ENCODE measurements around the gene MAD2L1BP.
A peak's percentile ranks its signal among the peaks of the same experiment; 100 is the strongest.

The MAD2L1BP gene

DNA sequence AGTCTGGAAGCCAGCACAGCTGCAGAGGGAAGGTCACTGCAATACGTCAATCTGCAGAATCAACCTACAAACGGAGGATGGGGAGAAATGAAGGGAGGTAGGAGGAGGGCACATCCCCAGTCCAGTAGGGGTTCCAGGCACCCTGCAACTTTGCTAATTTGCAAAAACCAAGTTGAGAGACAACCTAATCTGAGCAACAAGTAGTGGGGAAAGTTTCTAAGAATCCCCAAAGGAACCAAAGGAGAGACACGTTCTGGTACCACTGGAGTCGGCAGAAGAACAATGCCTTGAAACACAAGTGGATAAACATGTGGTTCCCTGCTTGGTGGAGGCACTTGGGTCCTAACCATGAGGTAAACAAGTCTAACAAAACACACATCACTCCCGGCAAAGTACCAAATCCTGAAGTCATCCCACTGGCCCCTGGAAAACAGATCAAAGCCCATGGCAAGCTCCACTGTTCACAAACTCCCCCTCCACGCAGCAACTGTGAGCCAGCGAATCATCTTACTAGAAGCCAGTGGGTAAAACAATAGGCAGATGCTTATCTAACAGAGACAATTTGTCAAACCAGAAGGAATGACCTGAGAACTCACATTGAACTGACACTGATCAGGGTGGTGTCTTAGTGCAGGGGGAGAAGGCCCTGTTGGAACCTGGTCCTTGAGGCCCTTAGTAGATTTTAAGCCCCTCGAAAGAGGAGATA lies 47.2 kb downstream of the MAD2L1BP start:
- Histone ChIP-seq H3K27ac (ENCODE audit: insufficient read depth, low read depth, low read length, poor library complexity, severe bottlenecking) (no peak overlapping the region), H3K4me1 (ENCODE audit: control insufficient read depth, insufficient read depth, low read length) (peaks cover 5% of the 10 kb centered on the region), H3K4me3 (ENCODE audit: insufficient read depth, low read depth, low read length) (no peak overlapping the region), H3K9me3 (ENCODE audit: control insufficient read depth, low read length) (no peaks in the 10 kb centered on the region), H3K36me3 (ENCODE audit: control insufficient read depth, insufficient read depth, low read length) (peaks cover 2% of the 10 kb centered on the region), H3K27me3 (ENCODE audit: control insufficient read depth, insufficient read depth, low read length, poor library complexity, severe bottlenecking) (no peaks in the 10 kb centered on the region)
- WGBS, 2 experiments = 84 to 88% methylated on average over 8 of the region's 8 CpGs

DNA sequence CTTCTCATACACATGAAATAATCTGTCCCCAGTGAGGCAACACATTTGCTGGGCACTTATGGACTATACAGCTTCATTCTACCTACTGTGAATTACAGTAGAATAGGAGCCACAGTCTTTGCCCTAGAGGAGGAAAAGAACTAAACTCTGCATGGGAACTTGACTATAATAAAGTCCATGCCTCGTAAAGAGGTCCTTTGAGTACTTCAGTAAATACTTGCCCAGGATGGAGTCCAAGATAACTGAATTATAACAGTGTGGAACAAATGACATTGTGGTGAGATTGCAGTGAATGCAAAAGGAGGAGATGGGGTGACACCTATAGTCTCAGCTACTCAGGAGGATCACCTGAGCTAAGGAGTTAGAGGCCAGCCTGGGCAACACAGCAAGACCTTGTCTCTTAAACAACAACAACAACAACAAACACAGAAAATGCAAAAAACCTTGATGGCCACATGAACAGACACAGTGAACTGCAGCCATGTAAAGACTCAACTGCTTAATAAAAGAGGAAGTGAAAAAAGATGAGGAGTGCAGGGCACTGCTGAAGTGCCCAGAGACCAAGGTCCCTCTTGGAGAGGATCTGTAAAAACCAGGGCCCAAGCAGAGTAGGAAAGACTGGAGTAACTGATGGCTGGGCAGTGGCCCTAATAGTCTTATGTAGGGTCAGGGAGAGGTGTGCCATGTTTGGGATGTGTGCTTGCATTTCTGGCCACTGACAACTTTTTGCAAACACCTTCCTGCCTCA lies 48.2 kb downstream of the MAD2L1BP start:
- Histone ChIP-seq H3K27ac (ENCODE audit: insufficient read depth, low read depth, low read length, poor library complexity, severe bottlenecking) (no peak overlapping the region), H3K9me3 (ENCODE audit: control insufficient read depth, low read length) (no peaks in the 10 kb centered on the region), H3K4me3 (ENCODE audit: insufficient read depth, low read depth, low read length) (no peak overlapping the region), H3K27me3 (ENCODE audit: control insufficient read depth, insufficient read depth, low read length, poor library complexity, severe bottlenecking) (peaks cover 2% of the 10 kb centered on the region), H3K36me3 (ENCODE audit: control insufficient read depth, insufficient read depth, low read length) (no peaks in the 10 kb centered on the region), H3K4me1 (ENCODE audit: control insufficient read depth, insufficient read depth, low read length) (peaks cover 9% of the 10 kb centered on the region)
- WGBS, 2 experiments = 94 to 97% methylated on average over 1 of the region's 1 CpG

DNA sequence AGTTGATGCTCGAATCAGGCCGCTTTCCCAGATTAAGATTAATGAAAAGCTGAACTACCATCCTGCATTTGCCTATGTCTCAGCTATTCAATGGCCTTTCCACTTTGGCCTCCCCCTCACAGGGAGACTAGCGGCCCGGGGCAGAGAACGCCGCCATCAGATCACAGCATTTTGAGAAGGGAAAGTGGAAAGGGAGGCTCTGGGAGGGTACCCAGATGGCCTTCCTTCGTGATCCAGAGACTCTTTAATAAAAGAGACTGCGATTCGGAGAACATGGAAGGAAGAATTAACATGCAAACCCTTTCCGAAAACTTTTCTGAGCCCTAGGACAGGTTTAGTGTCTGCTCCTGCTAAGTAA lies 51.4 kb downstream of the MAD2L1BP start:
- 8 to 9% methylated on average over 10 of the region's 10 CpGs for WGBS, 2 experiments

GRCh38 chr6:43687437-43688347 lies 52.1 kb downstream of the MAD2L1BP start, which contains the start of gene MRPS18A:
MRPS18A (minus strand) TSS chr6:43687791; CDS start chr6:43687779, 12 bp downstream.
- peak within 1 kb of the TSS; percentile 94 for H3K4me3 ChIP-seq (ENCODE audit: insufficient read depth, low read depth, low read length)
- H3K27me3 ChIP-seq (ENCODE audit: control insufficient read depth, insufficient read depth, low read length, poor library complexity, severe bottlenecking) = peaks cover 6% of the 10 kb centered on the region
- H3K9me3 ChIP-seq (ENCODE audit: control insufficient read depth, low read length) = no peaks in the 10 kb centered on the region
- peaks cover 9% of the 10 kb centered on the region for H3K4me1 ChIP-seq (ENCODE audit: control insufficient read depth, insufficient read depth, low read length)
- WGBS, 2 experiments = 4% methylated on average over 43 of the region's 43 CpGs
- no peaks in the 10 kb centered on the region for H3K36me3 ChIP-seq (ENCODE audit: control insufficient read depth, insufficient read depth, low read length)
- H3K27ac ChIP-seq (ENCODE audit: insufficient read depth, low read depth, low read length, poor library complexity, severe bottlenecking) = no peak within 1 kb of the TSS

More for the DNA sequence above, 51.4 kb downstream of the MAD2L1BP start:
- H3K27ac ChIP-seq (ENCODE audit: insufficient read depth, low read depth, low read length, poor library complexity, severe bottlenecking) = no peak overlapping the region
- H3K4me1 ChIP-seq (ENCODE audit: control insufficient read depth, insufficient read depth, low read length) = peaks cover 9% of the 10 kb centered on the region
- H3K27me3 ChIP-seq (ENCODE audit: control insufficient read depth, insufficient read depth, low read length, poor library complexity, severe bottlenecking) = peaks cover 6% of the 10 kb centered on the region
- no peaks in the 10 kb centered on the region for H3K36me3 ChIP-seq (ENCODE audit: control insufficient read depth, insufficient read depth, low read length)
- H3K4me3 ChIP-seq (ENCODE audit: insufficient read depth, low read depth, low read length) = peak overlapping the region; percentile 94
- no peaks in the 10 kb centered on the region for H3K9me3 ChIP-seq (ENCODE audit: control insufficient read depth, low read length)

DNA sequence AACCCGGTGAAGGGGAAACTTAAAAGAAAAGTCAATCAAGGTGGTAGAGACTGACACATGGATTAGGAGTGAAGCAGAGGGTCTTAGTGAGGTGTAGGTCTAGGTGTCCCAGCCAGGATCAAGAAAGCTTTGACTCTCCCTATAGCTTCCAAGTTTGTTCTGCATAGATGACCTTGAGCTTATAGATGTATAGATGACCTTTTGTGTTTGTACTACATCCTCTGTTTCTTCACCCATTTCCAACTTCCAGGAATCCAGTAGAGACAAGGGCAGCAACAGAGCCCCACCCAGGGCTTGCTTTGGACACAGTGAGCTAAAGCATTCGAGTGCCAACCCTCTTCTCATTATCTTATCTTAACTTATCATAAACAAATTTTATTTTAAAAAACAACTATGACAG lies 53.8 kb downstream of the MAD2L1BP start:
- peaks cover 9% of the 10 kb centered on the region for H3K4me1 ChIP-seq (ENCODE audit: control insufficient read depth, insufficient read depth, low read length)
- no peaks in the 10 kb centered on the region for H3K9me3 ChIP-seq (ENCODE audit: control insufficient read depth, low read length)
- peaks cover 6% of the 10 kb centered on the region for H3K27me3 ChIP-seq (ENCODE audit: control insufficient read depth, insufficient read depth, low read length, poor library complexity, severe bottlenecking)
- no peak overlapping the region for H3K4me3 ChIP-seq (ENCODE audit: insufficient read depth, low read depth, low read length)
- WGBS, 2 experiments = 77 to 80% methylated on average over 2 of the region's 2 CpGs
- no peaks in the 10 kb centered on the region for H3K36me3 ChIP-seq (ENCODE audit: control insufficient read depth, insufficient read depth, low read length)
- no peak overlapping the region for H3K27ac ChIP-seq (ENCODE audit: insufficient read depth, low read depth, low read length, poor library complexity, severe bottlenecking)
